ENCODE data around the gene CEL. TPM values are rescaled to one million over a fixed set of nuclear protein-coding genes. Genes with fewer than 3 reads are reported as not detected.

CEL gene
- total and polyA plus RNA-seq, 2 donors (not counting 3 experiments of a cell fraction or from before 2014, with no cell fraction given), result 0.92 to 1.1 TPM

- Histone ChIP-seq H3K27me3 (ENCODE audit: control insufficient read depth in 2 of 2, insufficient read depth in 2 of 2, low read length in 2 of 2) (no peaks in the 10 kb centered on the region), H2AFZ (ENCODE audit: low read depth, low read length) (no peak overlapping the region), H3K27ac (ENCODE audit: insufficient read depth, low read depth, low read length) (no peak overlapping the region), H3K4me1 (ENCODE audit: control insufficient read depth, extremely low read depth, insufficient read depth, low read length) (peaks cover 3% of the 10 kb centered on the region), H3K79me2 (ENCODE audit: control insufficient read depth, insufficient read depth, low read length) (no peaks in the 10 kb centered on the region), H3K4me3 (replicated peaks in 1 of 3; ENCODE audit: insufficient read depth in 1 of 3, low read depth in 1 of 3, low read length in 3 of 3) (no peak overlapping the region), H3K9me1 (replicated peaks; ENCODE audit: control insufficient read depth, extremely low read depth, insufficient read depth, low read length) (no peaks in the 10 kb centered on the region), H4K20me1 (replicated peaks; ENCODE audit: control insufficient read depth, extremely low read depth, insufficient read depth, low read length) (no peaks in the 10 kb centered on the region), H3K9ac (replicated peaks; ENCODE audit: extremely low read depth, insufficient read depth, low read length) (no peak overlapping the region), H3K9me3 (replicated peaks; ENCODE audit: control insufficient read depth, insufficient read depth, low read length) (no peaks in the 10 kb centered on the region), H3K4me2 (ENCODE audit: insufficient read depth, low read length) (no peak overlapping the region), H3K36me3 (ENCODE audit: control insufficient read depth in 2 of 2, extremely low read depth in 1 of 2, insufficient read depth in 2 of 2, low read length in 2 of 2) (no peaks in the 10 kb centered on the region)
- FAIRE-seq, result no peak
- intact Hi-C loops (cut with micrococcal nuclease), result no loop called here
- DNase-seq (ENCODE audit: low read depth, low spot score), result no peak
- TF ChIP-seq POLR2AphosphoS5 (IDR thresholded peaks at IDR 0.05; ENCODE audit: insufficient read depth, low read depth, low read length), result no peak
- no peak for TF ChIP-seq GATA2 (IDR thresholded peaks at IDR 0.05; ENCODE audit: insufficient read depth, insufficient read length, low read depth, low read length)
- TF ChIP-seq MYC (IDR thresholded peaks at IDR 0.05; ENCODE audit: low read depth, low read length), result no peak
- TF ChIP-seq, protein P1, sequence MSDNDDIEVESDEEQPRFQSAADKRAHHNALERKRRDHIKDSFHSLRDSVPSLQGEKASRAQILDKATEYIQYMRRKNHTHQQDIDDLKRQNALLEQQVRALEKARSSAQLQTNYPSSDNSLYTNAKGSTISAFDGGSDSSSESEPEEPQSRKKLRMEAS (IDR thresholded peaks at IDR 0.05; ENCODE audit: insufficient read depth, insufficient read length), result no peak
- TF ChIP-seq, protein P2, sequence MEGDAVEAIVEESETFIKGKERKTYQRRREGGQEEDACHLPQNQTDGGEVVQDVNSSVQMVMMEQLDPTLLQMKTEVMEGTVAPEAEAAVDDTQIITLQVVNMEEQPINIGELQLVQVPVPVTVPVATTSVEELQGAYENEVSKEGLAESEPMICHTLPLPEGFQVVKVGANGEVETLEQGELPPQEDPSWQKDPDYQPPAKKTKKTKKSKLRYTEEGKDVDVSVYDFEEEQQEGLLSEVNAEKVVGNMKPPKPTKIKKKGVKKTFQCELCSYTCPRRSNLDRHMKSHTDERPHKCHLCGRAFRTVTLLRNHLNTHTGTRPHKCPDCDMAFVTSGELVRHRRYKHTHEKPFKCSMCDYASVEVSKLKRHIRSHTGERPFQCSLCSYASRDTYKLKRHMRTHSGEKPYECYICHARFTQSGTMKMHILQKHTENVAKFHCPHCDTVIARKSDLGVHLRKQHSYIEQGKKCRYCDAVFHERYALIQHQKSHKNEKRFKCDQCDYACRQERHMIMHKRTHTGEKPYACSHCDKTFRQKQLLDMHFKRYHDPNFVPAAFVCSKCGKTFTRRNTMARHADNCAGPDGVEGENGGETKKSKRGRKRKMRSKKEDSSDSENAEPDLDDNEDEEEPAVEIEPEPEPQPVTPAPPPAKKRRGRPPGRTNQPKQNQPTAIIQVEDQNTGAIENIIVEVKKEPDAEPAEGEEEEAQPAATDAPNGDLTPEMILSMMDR (IDR thresholded peaks at IDR 0.05; ENCODE audit: extremely low read depth in 1 of 2, insufficient read depth in 1 of 2, low read depth in 1 of 2, low read length in 2 of 2), result no peak
- BruUV-seq (replicated peaks), result no TSS peak
- dilution Hi-C loops (cut with MboI; ENCODE audit: extremely low pct_ligation_motif_present, low sequenced_read_pairs), result no loop called here
- ChIA-PET POLR2A (no interaction called here), CTCF (interaction anchor here (1.7 kb wide), 1 partner anchor 9 kb away, joined by 5 read pairs; no protein-coding TSS in a partner anchor)
Observed at GRCh38 chr9:133065070-133065388, 3.2 kb downstream of the CEL start.

Data from endothelial cell of umbilical vein (primary cell).